T-helper 17 cell (primary cell): ENCODE results near the gene SH3RF1. TPM values are rescaled to one million over a fixed set of nuclear protein-coding genes. Genes with fewer than 3 reads are reported as not detected.
"Not testable (repeated sequence)": the region's sequence is repeated elsewhere in the genome, so short reads cannot be mapped to it uniquely, and the experiment has no call there.

ENCODE experiments used
- ATAC-seq: fragments of 150-1000 bp; cut with Tn5 transposase; 2 replicates; pipeline ENCODE4 v1.10.0; 2021; ENCODE audit warnings: mild to moderate bottlenecking, moderate library complexity
- DNase-seq, 3 donors: peaks; one replicate each; pipeline versions ENCODE4 v3.0.0 to v3.0.0-alpha.2; 2020 to 2021
- H3K9me3 ChIP-seq: one replicate; pipeline ENCODE4 v1.7.0; 2013; ENCODE audit warnings: low read length, mild to moderate bottlenecking; ENCODE audit not compliant: control insufficient read depth, poor library complexity, severe bottlenecking
- H3K27ac Mint-ChIP-seq: one replicate; pipeline ENCODE4 v1.8.0; 2022; ENCODE audit warnings: mild to moderate bottlenecking, moderate library complexity, mixed read lengths
- H3K27me3 Mint-ChIP-seq: one replicate; pipeline ENCODE4 v1.8.0; 2022; ENCODE audit warnings: mixed read lengths
- H3K36me3 Mint-ChIP-seq: one replicate; pipeline ENCODE4 v1.8.0; 2022; ENCODE audit warnings: low read depth, mixed read lengths
- H3K4me1 Mint-ChIP-seq: one replicate; pipeline ENCODE4 v1.8.0; 2022; ENCODE audit warnings: mild to moderate bottlenecking, mixed read lengths
- H3K4me3 Mint-ChIP-seq: one replicate; pipeline ENCODE4 v1.8.0; 2022; ENCODE audit warnings: mild to moderate bottlenecking, moderate library complexity, mixed read lengths
- total RNA-seq, 4 donors: library from RNA in 2 of 4; stranded (reverse) in 2 of 4; gene quantifications; one replicate each; pipeline ENCODE4 v1.2.3 and lab custom pipeline; 2022 to 2026

Gene SH3RF1
- total RNA-seq, 2 donors from 2014 or later = 0.16 to 0.42 TPM

DNA sequence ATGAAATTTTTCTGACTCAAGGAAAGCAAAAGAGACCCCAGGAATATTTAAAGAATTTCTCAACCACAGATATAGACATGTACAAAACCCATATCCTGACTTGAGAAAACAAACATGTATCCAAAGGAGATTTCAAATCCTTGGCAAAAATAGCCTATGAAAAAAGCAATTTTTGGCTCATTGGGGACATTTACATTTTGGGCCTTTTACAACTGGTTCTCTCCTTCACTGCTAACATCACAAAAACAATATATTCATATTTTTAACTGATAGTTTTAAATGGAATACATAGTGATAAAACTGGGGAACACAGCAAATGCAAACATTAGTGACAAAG is 65.0 kb downstream of the SH3RF1 start:
- no peaks in the 10 kb centered on the region for H3K36me3 Mint-ChIP-seq
- H3K4me3 Mint-ChIP-seq = no peak overlapping the region
- DNase-seq = no peak
- no peak overlapping the region for H3K27ac Mint-ChIP-seq
- H3K27me3 Mint-ChIP-seq = peaks cover 15% of the 10 kb centered on the region
- H3K4me1 Mint-ChIP-seq = no peaks in the 10 kb centered on the region
- H3K9me3 ChIP-seq = no peaks in the 10 kb centered on the region
- no peak for ATAC-seq

DNA sequence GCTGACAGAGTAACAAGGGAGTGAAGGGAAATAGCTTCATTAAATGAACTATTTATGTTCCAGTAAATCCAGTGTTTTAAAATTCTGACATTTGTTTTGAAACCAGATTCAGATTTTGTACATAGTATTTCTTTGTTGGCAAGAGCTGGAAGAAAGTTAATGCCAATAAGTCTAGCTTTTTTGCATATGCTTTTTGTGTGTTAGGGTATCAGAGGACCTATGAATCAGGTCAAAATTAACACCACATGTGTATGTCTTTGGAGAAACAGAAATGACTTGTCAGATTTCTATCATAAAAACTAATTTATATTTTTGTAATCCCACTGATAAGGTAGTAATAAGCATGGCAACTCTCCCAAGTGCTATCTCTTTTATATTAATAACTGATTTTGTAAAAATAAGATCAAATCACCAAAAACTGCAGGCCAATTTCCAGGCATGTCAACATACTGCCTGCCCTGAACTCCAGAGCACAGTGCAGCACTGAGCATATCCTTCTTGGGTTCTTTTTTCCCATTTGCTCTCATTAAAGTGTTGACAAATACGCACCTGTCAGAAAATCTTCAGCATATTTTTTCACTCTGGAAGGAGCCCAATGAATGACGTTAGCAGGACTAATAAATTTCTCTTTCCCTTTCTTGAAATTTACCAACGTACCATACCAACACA is 65.5 kb downstream of the SH3RF1 start:
- H3K9me3 ChIP-seq = no peaks in the 10 kb centered on the region
- no peaks in the 10 kb centered on the region for H3K4me1 Mint-ChIP-seq
- no peaks in the 10 kb centered on the region for H3K36me3 Mint-ChIP-seq
- H3K27me3 Mint-ChIP-seq = peaks cover 15% of the 10 kb centered on the region
- H3K27ac Mint-ChIP-seq = no peak overlapping the region
- DNase-seq (no peak), ATAC-seq (no peak)
- no peak overlapping the region for H3K4me3 Mint-ChIP-seq

DNA sequence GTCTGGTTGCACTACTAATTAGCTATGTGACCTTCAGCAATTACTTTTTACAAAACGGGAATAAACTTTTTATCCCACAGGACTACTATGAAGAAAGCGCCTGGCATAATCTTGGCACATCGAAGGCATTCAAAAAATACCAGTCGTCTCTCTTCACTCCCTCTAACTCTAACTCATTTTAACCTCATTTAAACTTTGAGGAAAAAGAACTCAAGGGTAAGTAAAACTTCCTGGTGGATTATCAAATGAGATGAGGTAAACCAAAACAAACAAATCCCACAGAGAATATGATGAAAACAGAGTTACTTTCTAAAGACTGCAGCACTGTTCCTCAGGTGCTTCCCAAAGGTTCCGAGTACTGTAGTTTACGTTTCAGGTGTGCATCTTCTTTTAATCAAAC is 66.9 kb downstream of the SH3RF1 start:
- Mint-ChIP-seq H3K4me1 (no peaks in the 10 kb centered on the region), H3K27ac (no peak overlapping the region), H3K4me3 (no peak overlapping the region), H3K27me3 (peaks cover 21% of the 10 kb centered on the region), H3K36me3 (no peaks in the 10 kb centered on the region)
- ATAC-seq = no peak
- DNase-seq = no peak
- no peaks in the 10 kb centered on the region for H3K9me3 ChIP-seq

DNA sequence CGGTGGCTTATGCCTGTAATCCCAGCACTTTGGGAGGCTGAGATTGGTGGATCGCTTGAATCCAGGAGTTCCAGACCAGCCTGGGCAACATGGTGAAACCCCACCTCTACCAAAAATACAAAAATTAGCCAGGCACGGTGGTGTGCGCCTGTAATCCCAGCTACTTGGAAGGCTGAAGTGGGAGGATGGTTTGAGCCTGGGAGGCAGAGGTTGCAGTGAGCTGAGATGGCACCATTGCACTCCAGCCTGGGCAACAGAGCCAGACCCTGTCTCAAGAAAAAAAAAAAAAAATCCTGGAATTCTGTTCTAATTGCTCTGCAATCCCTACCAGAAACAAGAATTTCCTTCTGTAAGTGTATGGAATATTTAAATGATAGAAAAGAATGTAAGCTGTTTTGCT is 67.5 kb downstream of the SH3RF1 start:
- H3K36me3 Mint-ChIP-seq, H3K27ac Mint-ChIP-seq, DNase-seq, H3K9me3 ChIP-seq, H3K4me1 Mint-ChIP-seq, H3K4me3 Mint-ChIP-seq, ATAC-seq: not testable (repeated sequence)
- H3K27me3 Mint-ChIP-seq = peaks cover 25% of the 10 kb centered on the region

DNA sequence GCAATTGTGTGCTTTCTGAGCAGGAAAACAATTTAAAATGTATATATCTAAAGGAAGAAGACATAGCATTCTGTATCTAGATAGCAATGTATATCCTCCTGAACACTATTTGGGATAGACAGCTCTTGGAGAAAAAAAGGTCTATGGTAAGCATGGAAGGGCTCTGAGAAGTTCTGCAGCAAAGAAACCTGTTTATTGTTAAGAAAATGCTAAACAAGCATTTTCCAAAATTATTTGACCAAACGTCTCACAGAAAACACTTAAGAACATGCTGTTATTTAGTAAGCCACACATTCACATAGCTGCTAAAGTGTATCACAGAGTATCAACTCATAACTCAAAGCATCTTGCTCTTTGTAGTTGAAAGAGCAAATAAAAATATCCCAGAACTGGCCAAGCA is 67.9 kb downstream of the SH3RF1 start:
- ATAC-seq (no peak), DNase-seq (no peak)
- Mint-ChIP-seq H3K4me1 (no peaks in the 10 kb centered on the region), H3K36me3 (no peaks in the 10 kb centered on the region), H3K4me3 (no peak overlapping the region), H3K27me3 (peaks cover 25% of the 10 kb centered on the region), H3K27ac (no peak overlapping the region)
- no peaks in the 10 kb centered on the region for H3K9me3 ChIP-seq

DNA sequence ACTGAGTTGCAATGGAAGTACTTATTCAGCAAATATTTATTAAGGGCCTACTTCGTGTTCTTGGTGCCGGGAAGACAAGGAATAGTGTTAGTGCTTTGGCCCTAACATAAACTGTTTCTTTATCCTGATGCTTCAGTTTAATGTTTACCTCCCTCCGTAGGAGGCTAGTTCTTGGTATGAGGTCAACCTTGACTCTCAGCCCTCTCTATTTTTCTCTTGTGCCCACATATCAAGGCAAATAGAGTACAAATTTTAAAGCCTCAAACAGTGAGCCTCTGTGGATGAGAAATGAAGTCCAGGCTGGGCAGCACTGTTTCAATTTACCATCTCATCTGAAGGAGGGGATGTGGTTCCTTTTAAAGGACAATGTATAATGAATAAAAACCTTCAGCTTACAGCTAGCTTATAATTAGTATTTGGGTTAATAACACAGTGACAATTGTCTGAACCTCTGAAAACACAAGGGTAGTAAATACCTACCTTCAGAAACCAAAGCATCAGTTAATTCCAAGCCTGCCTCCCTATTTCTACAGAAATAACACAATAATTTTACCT is 68.5 kb downstream of the SH3RF1 start:
- no peak overlapping the region for H3K4me3 Mint-ChIP-seq
- H3K27ac Mint-ChIP-seq = no peak overlapping the region
- H3K9me3 ChIP-seq = no peaks in the 10 kb centered on the region
- no peaks in the 10 kb centered on the region for H3K36me3 Mint-ChIP-seq
- peaks cover 25% of the 10 kb centered on the region for H3K27me3 Mint-ChIP-seq
- ATAC-seq (no peak), DNase-seq (no peak)
- no peaks in the 10 kb centered on the region for H3K4me1 Mint-ChIP-seq

DNA sequence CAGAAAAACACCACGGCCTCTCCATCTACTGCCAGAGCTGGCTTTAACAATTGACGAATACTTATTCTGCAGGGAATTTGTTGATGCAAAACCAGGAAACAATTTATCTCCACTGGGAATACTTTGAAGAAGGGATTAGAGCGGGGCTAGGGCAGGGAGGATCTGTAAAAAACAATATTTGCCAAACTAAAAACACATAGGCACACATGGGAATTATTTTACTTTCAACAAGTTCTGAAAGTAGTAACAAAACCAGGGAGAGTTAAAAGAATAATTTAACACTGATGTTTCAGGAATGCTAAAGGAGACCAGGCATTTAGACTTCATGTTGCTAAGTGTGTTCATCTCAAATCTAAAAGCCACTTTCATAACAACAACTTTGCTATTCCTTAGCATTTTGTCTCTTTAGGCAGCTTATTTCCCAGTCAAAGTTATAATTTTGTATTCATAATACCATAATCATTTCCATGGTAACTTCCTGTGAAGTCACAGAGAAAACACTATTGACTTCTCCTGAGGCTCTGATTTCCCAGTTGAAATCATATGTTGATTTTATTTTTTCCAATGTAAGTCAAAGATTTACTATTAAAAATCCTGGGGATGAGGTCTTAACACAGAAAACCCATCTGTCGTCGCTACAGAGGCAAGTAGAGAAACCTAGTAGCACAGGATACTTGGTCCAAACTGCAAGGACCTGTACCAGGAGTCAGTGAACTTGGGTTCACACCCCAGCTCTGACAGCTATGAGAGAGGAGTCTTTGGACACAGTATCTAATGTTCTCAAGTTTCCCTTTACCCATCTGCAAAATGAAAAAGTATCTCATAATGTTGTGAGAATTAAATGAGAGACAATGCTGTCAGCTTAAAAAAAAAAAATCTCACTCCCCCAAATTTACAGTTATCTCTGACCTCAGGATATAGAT is 69.3 kb downstream of the SH3RF1 start:
- Mint-ChIP-seq H3K36me3 (no peaks in the 10 kb centered on the region), H3K4me3 (no peak overlapping the region), H3K27ac (no peak overlapping the region), H3K27me3 (peaks cover 27% of the 10 kb centered on the region), H3K4me1 (no peaks in the 10 kb centered on the region)
- no peak for DNase-seq
- H3K9me3 ChIP-seq = no peaks in the 10 kb centered on the region
- ATAC-seq = no peak

DNA sequence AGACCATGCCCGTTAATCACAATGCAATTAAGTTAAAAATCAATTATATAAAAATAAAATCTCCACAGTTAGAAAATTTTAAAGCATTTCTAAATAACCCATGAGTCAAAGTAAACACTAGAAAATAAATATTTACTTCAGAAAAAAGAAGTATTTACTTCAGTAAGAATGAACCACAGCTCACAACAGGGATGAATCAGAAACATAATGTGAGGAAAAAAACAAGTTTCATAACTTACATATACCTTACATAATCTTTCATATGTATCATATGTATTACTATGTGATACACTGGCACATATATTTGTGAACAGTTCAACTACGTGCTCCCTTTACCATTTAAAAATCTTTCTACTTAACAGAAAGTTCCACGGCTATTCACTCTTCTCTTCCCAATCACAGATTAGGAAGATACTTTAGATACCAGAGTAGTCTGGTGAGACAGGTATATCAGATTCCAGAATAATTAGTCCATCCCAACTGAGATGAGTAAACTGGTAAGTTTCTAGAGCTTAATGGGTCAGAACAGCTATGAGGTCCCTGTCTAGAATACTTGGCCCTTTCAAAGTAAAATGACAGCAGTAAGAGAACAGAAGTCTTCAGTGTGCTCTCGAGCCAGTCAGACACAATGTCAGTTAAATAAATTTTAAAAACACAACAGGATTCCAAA is 70.3 kb downstream of the SH3RF1 start:
- no peak for ATAC-seq
- DNase-seq = no peak
- Mint-ChIP-seq H3K27ac (no peak overlapping the region), H3K4me1 (no peaks in the 10 kb centered on the region), H3K36me3 (peaks cover under 1% of the 10 kb centered on the region), H3K4me3 (no peak overlapping the region), H3K27me3 (peaks cover 30% of the 10 kb centered on the region)
- H3K9me3 ChIP-seq = no peaks in the 10 kb centered on the region

DNA sequence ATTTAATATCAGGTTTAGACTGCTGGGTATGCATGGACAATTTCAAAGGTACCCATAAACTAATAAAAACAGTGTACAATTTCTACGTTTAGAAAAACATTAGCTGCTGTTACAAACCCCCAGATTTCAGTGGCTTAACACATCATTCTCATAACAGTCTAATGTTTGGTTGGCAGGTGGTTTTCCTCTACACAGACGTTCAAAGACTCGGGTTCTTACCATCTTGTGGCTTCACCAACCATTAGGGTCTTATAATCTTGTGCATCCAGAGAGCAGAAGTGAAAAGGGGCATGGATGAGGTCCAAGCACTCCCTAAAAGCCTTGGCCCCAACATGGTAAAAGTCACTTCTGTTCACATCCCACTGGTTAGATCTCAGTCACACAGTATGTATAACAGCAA is 71.6 kb downstream of the SH3RF1 start:
- no peak overlapping the region for H3K4me3 Mint-ChIP-seq
- H3K27me3 Mint-ChIP-seq = peaks cover 30% of the 10 kb centered on the region
- H3K36me3 Mint-ChIP-seq = peaks cover 3% of the 10 kb centered on the region
- H3K27ac Mint-ChIP-seq = no peak overlapping the region
- no peaks in the 10 kb centered on the region for H3K9me3 ChIP-seq
- DNase-seq (no peak), ATAC-seq (no peak)
- no peaks in the 10 kb centered on the region for H3K4me1 Mint-ChIP-seq

DNA sequence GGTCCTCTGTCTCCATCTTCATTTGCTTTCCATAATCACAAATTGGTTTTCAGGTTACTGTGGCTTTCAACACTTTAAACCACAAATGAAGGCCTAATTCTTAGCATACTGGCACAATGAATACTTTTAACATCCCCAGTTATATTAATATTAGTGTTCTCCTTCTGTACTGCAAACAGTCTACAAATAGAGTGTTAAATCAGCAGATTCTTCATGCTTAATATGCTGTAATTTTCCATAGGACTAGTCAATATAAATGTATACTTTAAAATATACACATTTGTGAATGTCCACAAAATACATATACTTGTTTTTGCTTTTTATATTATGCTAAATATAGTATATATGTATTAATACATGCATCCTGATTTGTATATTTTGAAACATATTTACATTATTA is 72.6 kb downstream of the SH3RF1 start:
- no peak overlapping the region for H3K27ac Mint-ChIP-seq
- H3K27me3 Mint-ChIP-seq = peaks cover 25% of the 10 kb centered on the region
- no peak for DNase-seq
- H3K9me3 ChIP-seq = no peaks in the 10 kb centered on the region
- peaks cover 3% of the 10 kb centered on the region for H3K36me3 Mint-ChIP-seq
- H3K4me1 Mint-ChIP-seq = no peaks in the 10 kb centered on the region
- ATAC-seq = no peak
- H3K4me3 Mint-ChIP-seq = no peak overlapping the region

DNA sequence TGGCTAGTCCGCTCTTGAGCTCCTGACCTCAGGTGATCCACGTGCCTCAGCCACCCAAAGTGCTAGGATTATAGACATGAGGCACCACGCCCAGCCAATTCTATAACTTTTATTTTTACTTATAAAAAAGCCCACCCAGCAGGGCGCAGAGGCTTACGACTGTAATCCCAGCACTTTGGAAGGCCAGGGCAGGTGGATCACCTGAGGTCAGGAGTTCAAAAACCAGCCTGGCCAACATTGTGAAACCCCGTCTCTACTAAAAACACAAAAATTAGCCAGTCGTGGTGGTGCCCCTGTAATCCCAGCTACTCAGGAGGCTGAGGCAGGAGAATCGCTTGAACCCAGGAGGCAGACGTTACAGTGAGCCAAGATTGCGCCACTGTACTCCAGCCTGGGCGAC is 73.5 kb downstream of the SH3RF1 start:
- not testable (repeated sequence) for H3K27ac Mint-ChIP-seq, H3K36me3 Mint-ChIP-seq, H3K4me1 Mint-ChIP-seq, ATAC-seq, H3K4me3 Mint-ChIP-seq, DNase-seq, H3K9me3 ChIP-seq
- H3K27me3 Mint-ChIP-seq = peaks cover 23% of the 10 kb centered on the region

DNA sequence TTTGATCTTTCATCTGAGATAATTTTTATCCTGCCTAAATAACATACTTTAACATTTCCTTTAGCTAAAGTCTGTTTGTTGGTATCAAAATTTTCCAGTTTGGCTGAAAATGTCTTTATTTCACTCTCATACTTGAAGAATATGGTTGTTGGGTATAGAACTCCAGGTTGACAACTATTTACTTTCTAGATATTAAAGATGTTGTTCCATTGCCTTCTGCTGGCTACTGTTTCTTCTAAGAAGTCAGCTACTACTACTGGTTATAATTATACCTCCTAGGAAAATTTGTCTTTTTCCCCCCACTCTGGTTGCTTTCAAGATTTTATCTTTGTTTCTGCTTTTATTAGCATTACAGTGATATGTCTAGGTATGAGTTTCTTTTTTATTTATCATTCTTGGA is 75.7 kb downstream of the SH3RF1 start:
- H3K27ac Mint-ChIP-seq = no peak overlapping the region
- ATAC-seq (no peak), DNase-seq (no peak)
- no peaks in the 10 kb centered on the region for H3K4me1 Mint-ChIP-seq
- no peaks in the 10 kb centered on the region for H3K9me3 ChIP-seq
- peaks cover 15% of the 10 kb centered on the region for H3K27me3 Mint-ChIP-seq
- peaks cover 3% of the 10 kb centered on the region for H3K36me3 Mint-ChIP-seq
- no peak overlapping the region for H3K4me3 Mint-ChIP-seq

DNA sequence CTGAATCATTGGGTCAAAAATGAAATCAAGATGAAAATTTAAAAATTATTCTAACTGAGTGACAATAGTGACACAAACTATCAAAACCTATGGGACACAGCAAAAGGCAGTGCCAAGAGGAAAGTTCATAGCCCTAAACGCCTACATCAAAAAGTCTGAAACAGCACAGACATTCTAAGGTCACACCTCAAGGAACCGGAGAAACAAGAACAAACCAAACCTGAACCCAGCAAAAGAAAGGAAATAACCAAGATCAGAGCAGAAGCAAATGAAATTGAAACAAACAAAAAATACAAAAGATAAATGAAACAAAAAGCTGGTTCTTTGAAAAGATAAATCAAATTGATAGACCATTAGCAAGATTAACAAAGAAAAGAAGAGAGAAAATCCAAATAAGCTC is 80.8 kb downstream of the SH3RF1 start:
- H3K4me1 Mint-ChIP-seq, H3K36me3 Mint-ChIP-seq, DNase-seq, H3K9me3 ChIP-seq, H3K27ac Mint-ChIP-seq, H3K4me3 Mint-ChIP-seq, ATAC-seq: not testable (repeated sequence)
- peaks cover 27% of the 10 kb centered on the region for H3K27me3 Mint-ChIP-seq
